HuH-7 (cell line): ENCODE results near the gene ARPC1A.
A peak's percentile ranks its signal among the peaks of the same experiment; 100 is the strongest.
"Not testable (repeated sequence)": the region's sequence is repeated elsewhere in the genome, so short reads cannot be mapped to it uniquely, and the experiment has no call there.

Experiments
- DNase-seq: peaks from one replicate; pipeline ENCODE4 v3.0.0; 2011; ENCODE audit warnings: low spot score

Gene ARPC1A

GRCh38 chr7:99325592-99326407, at the start of gene ARPC1A:
ARPC1A (plus strand) TSS chr7:99325898; CDS start chr7:99333354, 7,456 bp downstream.
- DNase-seq = peak; percentile 98

DNA sequence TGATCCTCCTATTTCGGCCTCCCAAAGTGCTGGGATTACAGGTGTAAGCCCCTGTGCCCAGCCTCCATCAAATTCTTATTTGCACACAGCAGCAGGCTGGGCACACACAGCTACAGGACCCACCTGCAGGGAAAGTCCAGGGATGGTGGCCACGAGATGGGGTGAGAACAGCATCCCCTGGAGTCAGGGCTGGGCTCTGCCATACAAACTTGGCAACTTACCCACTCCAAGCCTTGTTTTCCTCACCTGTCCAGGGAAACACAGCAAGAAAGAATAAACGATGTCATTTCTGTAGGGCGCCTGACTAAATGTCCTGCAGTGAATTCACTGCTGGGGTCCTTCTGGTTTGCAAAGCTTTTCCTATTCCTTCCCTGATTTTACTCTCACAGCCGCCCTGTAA, 47.5 kb upstream of the ARPC1A start:
- DNase-seq = no peak

DNA sequence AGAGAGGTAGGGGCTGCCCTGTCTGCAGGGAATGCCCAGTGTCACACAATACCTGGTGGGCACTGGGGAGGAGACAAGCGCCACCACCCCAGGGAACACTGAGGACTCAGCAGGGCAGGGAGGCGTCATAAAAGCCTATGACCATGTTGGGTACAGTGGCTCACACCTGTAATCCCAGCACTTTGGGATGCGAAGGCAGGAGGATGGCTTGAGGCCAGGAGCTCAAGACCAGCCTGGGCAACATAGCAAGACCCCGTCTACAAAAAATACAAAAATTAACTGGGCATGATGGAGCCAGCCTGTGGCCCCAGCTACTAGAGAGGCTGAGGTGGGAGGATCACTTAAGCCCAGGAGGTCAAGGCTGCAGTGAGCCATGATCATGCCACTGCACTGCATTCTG, 41.5 kb upstream of the ARPC1A start:
- not testable (repeated sequence) for DNase-seq

- no peak for DNase-seq
Observed at GRCh38 chr7:99287779-99288534, 37.7 kb upstream of the ARPC1A start.

- DNase-seq = no peak
Observed at GRCh38 chr7:99289185-99289584, 36.5 kb upstream of the ARPC1A start.

DNA sequence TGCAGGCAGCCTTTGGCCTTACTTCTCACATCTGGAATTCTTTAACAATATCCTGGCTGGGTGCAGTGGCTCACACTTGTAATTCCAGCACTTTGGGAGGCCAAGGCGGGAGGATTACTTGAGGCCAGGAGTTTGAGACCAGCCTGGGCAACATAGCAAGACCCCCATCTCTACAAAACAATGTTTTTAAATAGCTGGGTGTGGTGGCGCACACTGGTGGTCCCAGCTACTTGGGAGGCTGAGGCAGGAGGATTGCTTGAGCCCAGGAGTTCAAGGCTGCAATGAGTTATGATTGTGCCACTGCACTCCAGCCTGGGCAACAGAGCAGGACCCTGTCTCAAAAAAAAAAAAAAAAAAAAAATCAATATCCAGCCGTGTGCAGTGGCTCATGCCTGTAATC, 35.5 kb upstream of the ARPC1A start:
- DNase-seq = not testable (repeated sequence)

DNA sequence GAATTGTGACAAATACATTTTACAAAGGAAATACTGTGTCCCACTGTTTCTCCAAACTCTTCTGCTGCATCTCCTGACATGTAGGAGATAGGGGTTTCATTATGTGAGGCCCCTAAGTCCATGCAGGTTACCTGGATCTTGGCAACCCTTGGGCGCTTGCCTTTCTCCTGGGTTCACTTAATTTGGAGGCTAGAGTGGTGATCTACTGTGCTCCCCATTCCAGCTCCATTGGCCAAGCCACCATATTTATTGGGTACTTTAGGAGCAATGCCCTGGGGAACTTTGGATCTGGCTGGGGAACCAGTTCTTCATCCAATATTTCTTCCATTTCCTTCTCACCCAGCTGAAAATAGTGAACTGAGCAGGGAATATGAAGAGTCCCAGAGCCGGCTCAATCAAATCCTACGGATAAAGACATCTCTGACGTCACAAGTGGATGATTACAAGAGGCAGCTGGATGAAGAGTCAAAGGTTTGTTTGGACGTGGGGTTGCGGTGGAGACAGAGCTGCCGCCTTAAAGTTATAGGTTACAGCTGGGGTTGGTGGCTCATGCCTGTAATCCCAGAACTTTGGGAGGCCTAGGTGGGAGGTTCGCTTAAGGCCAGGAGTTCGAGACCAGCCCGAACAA, 34.6 kb upstream of the ARPC1A start:
- no peak for DNase-seq

GRCh38 chr7:99292127-99292526, 33.6 kb upstream of the ARPC1A start:
- DNase-seq = no peak

- no peak for DNase-seq
Observed at GRCh38 chr7:99293167-99293566, 32.5 kb upstream of the ARPC1A start.

- no peak for DNase-seq
Observed at GRCh38 chr7:99293650-99294049, 32.0 kb upstream of the ARPC1A start.

DNA sequence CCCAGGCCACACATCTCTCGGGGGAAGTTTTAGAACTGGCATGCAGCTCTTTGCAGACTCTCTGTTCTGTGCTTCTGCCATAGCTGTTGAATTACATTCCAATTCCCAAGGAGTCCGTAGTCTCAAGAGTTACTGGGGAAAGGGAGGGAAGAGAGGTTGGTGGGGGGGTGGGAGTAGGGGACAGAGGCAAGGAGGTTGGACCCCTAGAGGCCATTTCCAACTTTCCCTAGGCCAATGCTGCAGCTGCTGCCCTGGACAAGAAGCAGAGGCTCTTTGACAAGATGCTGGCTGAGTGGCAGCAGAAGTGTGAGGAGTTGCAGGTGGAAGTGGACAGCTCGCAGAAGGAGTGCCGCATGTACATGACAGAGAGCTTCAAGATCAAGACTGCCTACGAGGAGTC, 29.2 kb upstream of the ARPC1A start:
- DNase-seq = no peak

DNA sequence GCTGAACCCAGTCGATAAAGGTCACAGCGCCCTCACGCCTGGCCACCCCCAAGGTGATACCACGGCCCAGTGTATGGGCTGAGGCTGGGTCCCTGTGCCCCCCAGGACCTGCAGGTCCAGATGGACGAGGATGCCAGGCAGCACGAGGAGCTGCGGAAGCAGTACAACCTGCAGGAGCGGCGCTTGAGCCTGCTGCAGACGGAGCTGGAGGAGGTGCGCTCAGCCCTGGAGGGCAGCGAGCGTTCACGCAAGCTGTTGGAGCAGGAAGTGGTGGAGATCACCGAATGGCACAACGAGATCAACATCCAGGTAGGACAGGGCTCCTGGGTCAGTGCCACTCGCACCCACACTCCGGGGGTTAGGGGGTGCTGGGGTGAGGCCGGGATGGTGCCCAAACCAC, 24.2 kb upstream of the ARPC1A start:
- DNase-seq = no peak

DNA sequence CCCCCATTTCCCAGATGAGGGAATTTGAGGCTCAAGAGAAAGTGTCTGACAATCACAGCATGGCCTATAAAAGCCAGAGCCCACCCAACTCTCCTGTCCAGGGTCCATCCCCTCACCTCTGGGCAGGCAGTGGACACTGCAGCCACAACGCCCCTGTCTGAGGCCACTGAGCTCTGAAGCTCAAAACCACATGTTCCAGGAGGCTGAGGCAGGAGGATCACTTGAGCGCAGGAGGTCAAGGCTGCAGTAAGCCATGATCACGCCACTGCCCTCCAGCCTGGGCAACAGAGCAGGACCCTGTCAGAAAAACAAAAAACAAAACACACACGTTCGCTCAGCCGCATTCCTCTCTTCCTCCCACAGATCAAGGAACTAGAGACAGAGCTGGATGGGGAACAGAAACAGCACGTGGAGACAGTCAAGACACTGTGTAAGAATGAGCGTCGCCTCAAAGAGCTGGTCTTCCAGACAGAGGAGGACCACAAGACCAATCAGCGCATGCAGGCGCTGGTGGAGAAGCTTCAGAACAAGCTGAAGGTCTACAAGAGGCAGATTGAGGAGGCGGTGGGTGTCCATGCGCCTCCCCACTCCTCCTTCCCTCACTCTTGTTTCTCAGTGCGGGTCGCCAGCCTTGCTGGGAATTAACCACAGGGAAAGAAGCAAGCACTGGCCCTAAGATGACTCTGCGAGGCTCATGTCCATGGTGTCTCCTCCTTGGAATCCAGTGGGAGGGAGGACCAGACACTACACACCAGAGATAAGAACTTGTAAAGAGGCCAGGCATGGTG, 20.0 kb upstream of the ARPC1A start:
- no peak for DNase-seq

DNA sequence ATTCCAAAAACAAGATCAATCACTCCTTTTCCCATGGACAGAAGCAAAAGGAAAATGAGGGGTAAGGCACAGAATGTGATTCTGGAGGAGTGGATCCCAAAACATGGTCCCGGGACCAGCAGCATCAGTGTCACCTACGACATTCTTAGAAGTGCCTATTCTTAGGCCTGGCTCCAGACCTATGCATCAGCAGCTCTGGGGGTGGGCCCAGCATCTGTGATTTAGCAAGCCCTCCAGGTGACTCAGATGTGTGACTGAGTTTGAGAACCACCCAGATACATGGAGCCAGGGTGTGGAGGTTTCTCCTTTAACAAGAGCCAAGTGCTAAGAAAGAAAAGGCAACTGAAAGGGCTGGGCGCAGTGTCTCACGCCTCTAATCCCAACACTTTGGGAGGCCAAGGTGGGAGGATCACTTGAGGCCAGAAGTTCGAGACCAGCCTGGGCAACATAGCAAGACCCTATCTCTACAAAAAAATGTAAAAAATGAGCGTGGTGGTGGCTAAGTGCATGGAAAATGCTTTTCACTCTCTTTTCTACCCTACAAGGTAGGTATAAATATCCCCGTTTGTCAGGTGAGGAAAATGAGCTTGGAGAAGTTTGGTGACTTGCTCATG, 17.1 kb upstream of the ARPC1A start:
- DNase-seq = no peak

DNA sequence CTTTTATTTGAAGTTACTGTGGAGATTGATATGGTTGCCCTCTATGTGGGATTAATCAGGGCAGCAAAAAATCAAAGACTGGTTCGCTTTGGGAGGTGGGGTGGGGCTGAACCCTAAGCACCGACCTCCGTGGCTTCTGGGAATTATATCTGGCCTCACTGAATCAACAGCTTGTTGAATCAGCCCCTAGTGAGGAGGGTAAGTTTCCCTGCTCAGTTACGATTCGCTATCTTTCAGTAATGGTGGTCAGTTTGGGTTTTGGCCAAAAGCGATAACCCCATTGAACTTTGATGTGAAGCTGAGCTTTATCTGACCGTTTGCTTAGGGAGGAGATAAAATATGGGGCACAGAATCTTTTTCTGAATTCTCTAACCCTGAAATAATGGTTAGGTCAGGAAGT, 16.6 kb upstream of the ARPC1A start:
- DNase-seq = no peak

GRCh38 chr7:99310004-99310403, 15.7 kb upstream of the ARPC1A start:
- no peak for DNase-seq

DNA sequence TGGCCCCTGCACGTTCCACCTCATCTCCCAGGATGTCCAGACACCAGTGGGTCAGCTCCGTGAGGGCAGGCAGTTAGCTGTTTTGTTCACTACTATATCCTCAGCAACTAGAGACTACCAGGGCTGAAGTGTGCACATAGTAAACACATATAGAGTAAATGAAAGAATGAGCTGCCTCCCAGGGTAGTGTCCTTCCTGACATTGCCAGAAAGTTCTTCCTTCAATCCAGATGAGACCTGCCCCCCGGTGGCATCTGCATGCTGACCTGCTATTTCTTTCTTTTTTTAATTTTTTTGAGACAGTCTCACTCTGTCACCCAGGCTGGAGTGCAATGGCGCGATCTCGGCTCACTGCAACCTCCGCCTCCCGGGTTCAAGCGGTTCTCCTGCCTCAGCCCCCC, 14.0 kb upstream of the ARPC1A start:
- no peak for DNase-seq

DNA sequence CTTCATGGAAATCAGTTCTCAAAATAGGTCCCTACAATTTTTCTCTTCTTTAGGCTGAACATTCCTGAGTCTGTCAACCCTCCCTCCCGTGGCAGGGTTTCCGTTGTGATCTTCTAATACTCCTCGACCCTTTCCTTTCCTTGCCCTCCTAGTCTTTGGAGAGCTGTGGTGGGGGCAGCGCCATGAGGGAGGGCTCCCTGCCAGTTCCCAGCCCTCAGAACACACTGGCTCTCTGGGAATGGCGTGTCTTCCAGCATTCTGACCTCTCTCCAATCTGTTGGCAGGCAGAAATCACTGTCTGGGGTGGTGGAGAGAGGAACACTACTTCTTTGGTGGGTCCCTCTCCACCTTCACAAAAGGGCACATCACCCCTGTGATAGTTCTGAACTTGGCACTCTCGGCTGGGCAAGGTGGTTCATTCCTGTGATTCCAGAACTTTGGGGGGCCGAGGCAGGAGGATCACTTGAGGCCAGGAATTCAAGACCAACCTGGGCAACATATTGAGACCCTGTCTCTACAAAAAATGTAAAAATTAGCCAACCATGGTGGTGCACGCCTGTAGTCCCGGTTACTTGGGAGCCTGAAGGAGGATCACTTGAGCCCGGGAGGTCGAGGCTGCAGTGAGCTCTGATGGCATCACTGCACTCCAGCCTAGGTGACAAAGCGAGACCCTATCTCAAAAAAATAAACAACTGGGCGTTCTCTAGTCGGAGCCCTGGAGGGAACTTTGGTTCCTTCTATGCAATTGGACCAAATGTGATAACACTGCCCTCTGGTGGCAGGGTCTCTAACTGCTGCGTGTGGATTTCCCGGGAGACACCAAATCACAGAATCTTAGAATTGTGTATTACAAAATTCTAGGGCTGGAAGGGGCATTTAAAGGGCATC, 13.1 kb upstream of the ARPC1A start:
- DNase-seq = peak; percentile 78

GRCh38 chr7:99313204-99313573, 12.5 kb upstream of the ARPC1A start:
- DNase-seq = no peak

GRCh38 chr7:99314504-99314903, 11.2 kb upstream of the ARPC1A start:
- no peak for DNase-seq

- no peak for DNase-seq
Observed at GRCh38 chr7:99320371-99320770, 5.3 kb upstream of the ARPC1A start.
